GM23338 (cell line): Measurements from ENCODE around the gene PPFIBP1. TPM values are rescaled to one million over a fixed set of nuclear protein-coding genes. Genes with fewer than 3 reads are reported as not detected.

ENCODE experiments used
- ATAC-seq: fragments of 200-7000 bp; cut with Tn5 transposase; 3 replicates; pipeline ENCODE4 v1.9.1; 2020
- DNase-seq: peaks from one replicate; pipeline ENCODE4 v3.0.0-alpha.2; 2015; ENCODE audit warnings: low spot score
- H2AFZ ChIP-seq: fragments of 200-600 bp; sonication (generic); 2 replicates; pipeline ENCODE4 v1.8.0; 2016; ENCODE audit warnings: antibody characterized with exemption, mild to moderate bottlenecking, moderate library complexity
- H3F3A ChIP-seq: fragments of 200-600 bp; sonication (generic); replicated peaks from 2 replicates; pipeline ENCODE4 v1.8.0; 2017; ENCODE audit warnings: antibody characterized with exemption, mixed run types, low read depth
- H3K27ac ChIP-seq: fragments of 200-600 bp; sonication (generic); 2 replicates; pipeline ENCODE4 v1.6.1; 2016; ENCODE audit warnings: low read depth
- H3K27me3 ChIP-seq: fragments of 200-600 bp; sonication (generic); 2 replicates; pipeline ENCODE4 v1.8.0; 2016; ENCODE audit warnings: mild to moderate bottlenecking, mixed run types, moderate library complexity; ENCODE audit not compliant: insufficient read depth
- H3K36me3 ChIP-seq: fragments of 200-600 bp; sonication (generic); 2 replicates; pipeline ENCODE4 v1.8.0; 2016; ENCODE audit warnings: mild to moderate bottlenecking; ENCODE audit not compliant: insufficient read depth
- H3K4me1 ChIP-seq: fragments of 200-600 bp; sonication (generic); 2 replicates; pipeline ENCODE4 v1.8.0; 2016; ENCODE audit warnings: mild to moderate bottlenecking, moderate library complexity; ENCODE audit not compliant: insufficient read depth
- H3K4me2 ChIP-seq: fragments of 200-600 bp; sonication (generic); 2 replicates; pipeline ENCODE4 v1.7.1; 2017; ENCODE audit warnings: mixed run types
- H3K4me3 ChIP-seq: fragments of 200-600 bp; sonication (generic); 2 replicates; pipeline ENCODE4 v1.6.1; 2016; ENCODE audit warnings: mixed run types
- H3K79me2 ChIP-seq: fragments of 200-600 bp; sonication (generic); replicated peaks from 2 replicates; pipeline ENCODE4 v1.8.0; 2017; ENCODE audit warnings: mild to moderate bottlenecking; ENCODE audit not compliant: insufficient read depth
- H3K9me2 ChIP-seq: fragments of 200-600 bp; sonication (generic); 2 replicates; pipeline ENCODE4 v1.8.0; 2017; ENCODE audit not compliant: insufficient read depth
- H4K20me1 ChIP-seq: fragments of 200-600 bp; sonication (generic); replicated peaks from 2 replicates; pipeline ENCODE4 v1.8.0; 2017; ENCODE audit warnings: mild to moderate bottlenecking; ENCODE audit not compliant: insufficient read depth
- H3K27ac Mint-ChIP-seq: 2 replicates; pipeline ENCODE4 v1.8.0; 2020; ENCODE audit warnings: inconsistent platforms, mild to moderate bottlenecking, moderate library complexity, mixed read lengths
- H3K27me3 Mint-ChIP-seq: 3 replicates; pipeline ENCODE4 v1.8.0; 2022; ENCODE audit warnings: low read depth, mild to moderate bottlenecking, moderate library complexity, mixed read lengths, inconsistent platforms; ENCODE audit not compliant: insufficient read depth, poor library complexity
- H3K36me3 Mint-ChIP-seq: 3 replicates; pipeline ENCODE4 v1.8.0; 2021; ENCODE audit warnings: low read depth, mild to moderate bottlenecking, inconsistent platforms, moderate library complexity, mixed read lengths
- H3K4me1 Mint-ChIP-seq: 3 replicates; pipeline ENCODE4 v1.8.0; 2020; ENCODE audit warnings: mild to moderate bottlenecking, inconsistent platforms, mixed read lengths
- H3K4me3 Mint-ChIP-seq: 3 replicates; pipeline ENCODE4 v1.8.0; 2021; ENCODE audit warnings: moderate library complexity, mild to moderate bottlenecking, inconsistent platforms, mixed read lengths
- H3K9me3 Mint-ChIP-seq: 3 replicates; pipeline ENCODE4 v1.8.0; 2020; ENCODE audit warnings: moderate library complexity, mild to moderate bottlenecking, inconsistent platforms, mixed read lengths
- CREB1 ChIP-seq: fragments of 250-450 bp; sonication (Bioruptor Pico); IDR thresholded peaks from 2 replicates; pipeline ENCODE4 v1.5.0; 2020; ENCODE audit warnings: low read depth, mild to moderate bottlenecking, moderate library complexity
- CTCF ChIP-seq, 2 experiments: fragments of 200-600 bp in 1 of 2; sonication (generic) in 1 of 2; conservative IDR thresholded peaks; 2 replicates each; pipeline versions ENCODE4 v1.5.1 to v1.6.1; 2016 to 2017; ENCODE audit warnings: antibody characterized with exemption in 2 of 2, low read depth in 2 of 2, mild to moderate bottlenecking in 2 of 2, moderate library complexity in 1 of 2
- ETS1 ChIP-seq: IDR thresholded peaks from 2 replicates; pipeline ENCODE4 v1.6.1; 2016; ENCODE audit warnings: antibody characterized with exemption
- EZH2phosphoT487 ChIP-seq: fragments of 200-600 bp; sonication (generic); IDR thresholded peaks from one replicate; pipeline ENCODE4 v1.8.1; 2018; ENCODE audit warnings: antibody characterized with exemption; ENCODE audit not compliant: unreplicated experiment
- JUNB ChIP-seq: IDR thresholded peaks from one replicate; pipeline ENCODE4 v1.6.1; 2016; ENCODE audit warnings: antibody characterized with exemption; ENCODE audit not compliant: unreplicated experiment
- NANOG ChIP-seq: IDR thresholded peaks from 2 replicates; pipeline ENCODE4 v1.6.1; 2016; ENCODE audit warnings: antibody characterized with exemption, borderline replicate concordance
- REST ChIP-seq: IDR thresholded peaks from one replicate; pipeline ENCODE4 v1.6.1; 2018; ENCODE audit warnings: antibody characterized with exemption; ENCODE audit not compliant: unreplicated experiment
- ZNF114 ChIP-seq: fragments of 250-450 bp; sonication (Bioruptor Pico); IDR thresholded peaks from 2 replicates; pipeline ENCODE4 v1.5.0; 2020; ENCODE audit warnings: mild to moderate bottlenecking, moderate library complexity
- polyA plus RNA-seq: library from polyadenylated mRNA; unstranded; fragments of >200 nt; fragmentation: Nextera tagmentation; extraction: Ambion mirVana; gene quantifications from 2 replicates; pipeline ENCODE4 v1.2.1, GENCODE V29; 2016
- total RNA-seq: library from RNA; depleted of rRNA; stranded (reverse); fragments of >200 nt; shearing (Covaris generic); gene quantifications from 2 replicates; pipeline ENCODE4 v1.2.3, GENCODE V29; 2014

The PPFIBP1 gene
- total and polyA plus RNA-seq, 2 experiments from 2014 or later, result 33.2 to 41.9 TPM

- TF ChIP-seq ETS1 (no peak), REST (no peak), EZH2phosphoT487 (no peak), NANOG (no peak), CTCF (conservative IDR thresholded peaks at IDR 0.05; ENCODE audit: low read depth in 2 of 2) (no peak)
- 0 out of 2 replicates have a peak overlapping the region, but pooled peaks have one; percentile 43 for H2AFZ ChIP-seq
- no peak overlapping the region for H3K27ac Mint-ChIP-seq
Measured at GRCh38 chr12:27506645-27507189, 17.3 kb upstream of the PPFIBP1 start.

GRCh38 chr12:27508736-27509431, 15.1 kb upstream of the PPFIBP1 start:
- no peak for TF ChIP-seq ZNF114 (CRISPR knock-in tag)
- no peak for TF ChIP-seq ETS1
- TF ChIP-seq EZH2phosphoT487, result no peak
- no peak for TF ChIP-seq JUNB
- TF ChIP-seq CREB1 (CRISPR knock-in tag), result no peak
- no peak for ATAC-seq
- no peaks in the 10 kb centered on the region for H3K36me3 ChIP-seq
- no peaks in the 10 kb centered on the region for H4K20me1 ChIP-seq
- H3F3A ChIP-seq, result no peaks in the 10 kb centered on the region
- Mint-ChIP-seq H3K36me3 (no peaks in the 10 kb centered on the region), H3K4me1 (peaks cover 7% of the 10 kb centered on the region; the same call in 2 of the 3 replicates), H3K27ac (no peak overlapping the region), H3K4me3 (no peak overlapping the region), H3K9me3 (no peaks in the 10 kb centered on the region), H3K27me3 (peaks cover 5% of the 10 kb centered on the region)
- H3K4me2 ChIP-seq, result no peak overlapping the region
- no peak overlapping the region for H2AFZ ChIP-seq
- H3K27me3 ChIP-seq, result no peaks in the 10 kb centered on the region
- no peak overlapping the region for H3K27ac ChIP-seq
- no peak overlapping the region for H3K4me3 ChIP-seq
- H3K9me2 ChIP-seq, result 0 out of 2 replicates have a peak, but pooled peaks cover 6% of the 10 kb centered on the region
- DNase-seq, result no peak
- no peaks in the 10 kb centered on the region for H3K4me1 ChIP-seq
- H3K79me2 ChIP-seq, result no peaks in the 10 kb centered on the region

More at GRCh38 chr12:27506645-27507189, 17.3 kb upstream of the PPFIBP1 start:
- Mint-ChIP-seq H3K36me3 (no peaks in the 10 kb centered on the region), H3K4me3 (no peak overlapping the region), H3K4me1 (peaks cover 7% of the 10 kb centered on the region; the same call in 2 of the 3 replicates), H3K9me3 (no peaks in the 10 kb centered on the region), H3K27me3 (peaks cover 5% of the 10 kb centered on the region)
- no peak for ATAC-seq
- no peaks in the 10 kb centered on the region for H3F3A ChIP-seq
- H3K27ac ChIP-seq, result no peak overlapping the region
- no peaks in the 10 kb centered on the region for H4K20me1 ChIP-seq
- 0 out of 2 replicates have a peak, but pooled peaks cover 6% of the 10 kb centered on the region for H3K9me2 ChIP-seq
- H3K4me1 ChIP-seq, result no peaks in the 10 kb centered on the region
- no peak for DNase-seq
- no peak overlapping the region for H3K4me2 ChIP-seq
- no peaks in the 10 kb centered on the region for H3K27me3 ChIP-seq
- no peaks in the 10 kb centered on the region for H3K79me2 ChIP-seq
- no peaks in the 10 kb centered on the region for H3K36me3 ChIP-seq
- no peak overlapping the region for H3K4me3 ChIP-seq
